A673 (cell line): ENCODE data around the gene LTF. TPM values are rescaled to one million over a fixed set of nuclear protein-coding genes. Genes with fewer than 3 reads are reported as not detected.

Source experiments
- BruUV-seq: library from RNA; stranded (reverse); fragments of 400-500 nt; replicated peaks from 2 replicates; lab custom pipeline; 2021; lab: Mats Ljungman, UMichigan
- CTCF ChIA-PET: fragments of 300-600 bp; sonication (Branson Sonifier 250); formaldehyde crosslinking; loops from one replicate; lab custom pipeline; 2022; ENCODE audit warnings: antibody characterized with exemption; lab: Charles Lee
- POLR2A ChIA-PET: fragments of 300-600 bp; sonication (Branson Sonifier 250); formaldehyde crosslinking; loops from one replicate; lab custom pipeline; 2022; ENCODE audit warnings: antibody characterized with exemption; ENCODE audit not compliant: low non-redundant PET; lab: Charles Lee
- DNase-seq: peaks from one replicate; pipeline ENCODE4 v3.0.0-alpha.2; 2015; ENCODE audit warnings: low spot score
- H3K27ac ChIP-seq: fragments of 200-600 bp; sonication (generic); 2 replicates; pipeline ENCODE4 v1.5.1; 2016; ENCODE audit warnings: mixed run types, low read depth, mild to moderate bottlenecking, mixed read lengths, antibody characterized with exemption, low read length; ENCODE audit not compliant: poor library complexity, severe bottlenecking
- H3K27me3 ChIP-seq: fragments of 200-600 bp; sonication (generic); replicated peaks from 2 replicates; pipeline ENCODE4 v1.6.1; 2017; ENCODE audit warnings: mixed run types, low read depth, mild to moderate bottlenecking, mixed read lengths, antibody characterized with exemption, low read length; ENCODE audit not compliant: insufficient read depth, poor library complexity
- H3K36me3 ChIP-seq: fragments of 200-600 bp; sonication (generic); 2 replicates; pipeline ENCODE4 v1.6.1; 2016; ENCODE audit warnings: mixed run types, mild to moderate bottlenecking, mixed read lengths, antibody characterized with exemption, low read length; ENCODE audit not compliant: insufficient read depth, poor library complexity, severe bottlenecking
- H3K4me1 ChIP-seq: fragments of 200-600 bp; sonication (generic); 2 replicates; pipeline ENCODE4 v1.6.1; 2017; ENCODE audit warnings: mixed run types, mild to moderate bottlenecking, mixed read lengths, antibody characterized with exemption, low read length; ENCODE audit not compliant: insufficient read depth, poor library complexity, severe bottlenecking
- H3K4me3 ChIP-seq: fragments of 200-600 bp; sonication (generic); 2 replicates; pipeline ENCODE4 v1.5.1; 2016; ENCODE audit warnings: low read depth, mixed run types, mild to moderate bottlenecking, mixed read lengths, low read length; ENCODE audit not compliant: poor library complexity, severe bottlenecking
- H3K9me3 ChIP-seq: fragments of 200-600 bp; sonication (generic); 2 replicates; pipeline ENCODE4 v1.6.1; 2016; ENCODE audit warnings: mixed run types, low read depth, mild to moderate bottlenecking, mixed read lengths, antibody characterized with exemption, low read length; ENCODE audit not compliant: poor library complexity, severe bottlenecking
- CTCF ChIP-seq: fragments of 300-800, 200-600 bp; sonication (generic); conservative IDR thresholded peaks from 2 replicates; pipeline ENCODE4 v1.5.1; 2017; ENCODE audit warnings: low read depth, mild to moderate bottlenecking, antibody characterized with exemption, low read length, moderate library complexity, mixed read lengths
- EZH2 ChIP-seq: fragments of 200-600 bp; sonication (generic); IDR thresholded peaks from 2 replicates; pipeline ENCODE4 v1.6.1; 2017; ENCODE audit warnings: borderline replicate concordance, low read depth, mild to moderate bottlenecking, mixed read lengths, antibody characterized with exemption, low read length; ENCODE audit not compliant: poor library complexity, severe bottlenecking
- intact Hi-C: fragments of 100-400 bp; cut with micrococcal nuclease; formaldehyde crosslinking; loops from one replicate; pipeline ENCODE4 v1.10.0; 2022; ENCODE audit not compliant: unreplicated experiment
- total RNA-seq: library from RNA; stranded (reverse); gene quantifications from 2 replicates; pipeline ENCODE4 v1.2.3, GENCODE V29; 2021

Gene LTF
- total RNA-seq, 1 experiment from 2014 or later, result not detected

GRCh38 chr3:46477756-46478155 is 13.1 kb upstream of the LTF start:
- intact Hi-C loops, result no loop called here
- Histone ChIP-seq H3K36me3 (no peaks in the 10 kb centered on the region), H3K27me3 (peaks cover 4% of the 10 kb centered on the region), H3K27ac (no peak overlapping the region), H3K4me3 (no peak overlapping the region), H3K9me3 (no peaks in the 10 kb centered on the region), H3K4me1 (no peaks in the 10 kb centered on the region)
- no peak for TF ChIP-seq EZH2
- no peak for TF ChIP-seq CTCF
- no TSS peak for BruUV-seq
- POLR2A ChIA-PET, result no interaction called here
- CTCF ChIA-PET, result no interaction called here
- no peak for DNase-seq

GRCh38 chr3:46477145-46477544 is 12.4 kb upstream of the LTF start:
- CTCF ChIA-PET, result no interaction called here
- BruUV-seq, result no TSS peak
- DNase-seq, result no peak
- POLR2A ChIA-PET, result no interaction called here
- TF ChIP-seq EZH2 (no peak), CTCF (no peak)
- Histone ChIP-seq H3K9me3 (no peaks in the 10 kb centered on the region), H3K27me3 (peaks cover 4% of the 10 kb centered on the region), H3K36me3 (no peaks in the 10 kb centered on the region), H3K4me3 (no peak overlapping the region), H3K27ac (no peak overlapping the region), H3K4me1 (no peaks in the 10 kb centered on the region)
- intact Hi-C loops, result no loop called here

GRCh38 chr3:46472736-46473135 is 8.0 kb upstream of the LTF start:
- intact Hi-C loops, result no loop called here
- Histone ChIP-seq H3K9me3 (no peaks in the 10 kb centered on the region), H3K27ac (no peak overlapping the region), H3K4me1 (no peaks in the 10 kb centered on the region), H3K27me3 (peaks cover 4% of the 10 kb centered on the region), H3K36me3 (no peaks in the 10 kb centered on the region), H3K4me3 (no peak overlapping the region)
- CTCF ChIA-PET, result no interaction called here
- BruUV-seq, result no TSS peak
- no peak for TF ChIP-seq CTCF
- no peak for TF ChIP-seq EZH2
- no peak for DNase-seq
- POLR2A ChIA-PET, result no interaction called here
